IMR-90 (cell line): ENCODE data around the gene TMEM132A. TPM values are rescaled to one million over a fixed set of nuclear protein-coding genes. Genes with fewer than 3 reads are reported as not detected.

Source experiments
- ATAC-seq: fragments of 200-7000 bp; cut with Tn5 transposase; 2 replicates; pipeline ENCODE4 v1.9.1; 2020; ENCODE audit warnings: low read depth, mild to moderate bottlenecking, moderate library complexity
- BruUV-seq: library from RNA; stranded (reverse); fragments of 400-500 nt; replicated peaks from 2 replicates; lab custom pipeline; 2021; lab: Mats Ljungman, UMichigan
- CTCF ChIA-PET: fragments of 300-600 bp; formaldehyde crosslinking; extraction: SDS; loops from one replicate; lab custom pipeline; 2021; ENCODE audit warnings: antibody characterized with exemption; lab: Yijun Ruan, JAX
- POLR2A ChIA-PET: fragments of 300-600 bp; sonication (Branson Sonifier 250); formaldehyde crosslinking; loops from one replicate; lab custom pipeline; 2022; ENCODE audit warnings: antibody characterized with exemption; ENCODE audit not compliant: unreplicated experiment; lab: Charles Lee
- DNase-seq: peaks from one replicate; pipeline ENCODE4 v3.0.0; 2013
- H2AFZ ChIP-seq: replicated peaks from 2 replicates; pipeline ENCODE3; 2013; ENCODE audit warnings: low read length, mild to moderate bottlenecking; ENCODE audit not compliant: poor library complexity
- H2AK5ac ChIP-seq: 2 replicates; pipeline ENCODE4 v1.6.1; 2013; ENCODE audit warnings: low read depth, low read length, inconsistent platforms
- H2AK9ac ChIP-seq: replicated peaks from 2 replicates; pipeline ENCODE3; 2013; ENCODE audit warnings: mild to moderate bottlenecking, low read depth, low read length, moderate library complexity; ENCODE audit not compliant: poor library complexity
- H2BK120ac ChIP-seq: 2 replicates; pipeline ENCODE4 v1.6.1; 2013; ENCODE audit warnings: low read depth, low read length, inconsistent platforms
- H2BK15ac ChIP-seq: 3 replicates; pipeline ENCODE4 v1.6.1; 2013; ENCODE audit warnings: low read depth, low read length, inconsistent platforms
- H2BK20ac ChIP-seq: 2 replicates; pipeline ENCODE4 v1.6.1; 2013; ENCODE audit warnings: low read depth, mild to moderate bottlenecking, inconsistent platforms, low read length, moderate library complexity
- H2BK5ac ChIP-seq: 2 replicates; pipeline ENCODE4 v1.6.1; 2013; ENCODE audit warnings: mild to moderate bottlenecking, low read depth, low read length, inconsistent platforms; ENCODE audit not compliant: poor library complexity, severe bottlenecking
- H3K14ac ChIP-seq: replicated peaks from 2 replicates; pipeline ENCODE4 v1.6.1; 2013; ENCODE audit warnings: low read depth, low read length, inconsistent platforms
- H3K18ac ChIP-seq: 2 replicates; pipeline ENCODE4 v1.6.1; 2013; ENCODE audit warnings: low read depth, low read length, control low read depth
- H3K23ac ChIP-seq: 2 replicates; pipeline ENCODE4 v1.6.1; 2013; ENCODE audit warnings: low read depth, low read length, inconsistent platforms
- H3K27ac ChIP-seq: 2 replicates; pipeline ENCODE4 v1.5.1; 2013; ENCODE audit warnings: mild to moderate bottlenecking, control low read depth, low read length; ENCODE audit not compliant: insufficient read depth
- H3K27me3 ChIP-seq: 2 replicates; pipeline ENCODE4 v1.6.1; 2013; ENCODE audit warnings: low read length; ENCODE audit not compliant: control insufficient read depth, insufficient read depth
- H3K36me3 ChIP-seq: 2 replicates; pipeline ENCODE4 v1.6.1; 2013; ENCODE audit warnings: low read length, mixed read lengths; ENCODE audit not compliant: control insufficient read depth, insufficient read depth
- H3K4ac ChIP-seq: 2 replicates; pipeline ENCODE4 v1.6.1; 2013; ENCODE audit warnings: low read depth, low read length, inconsistent platforms
- H3K4me1 ChIP-seq: 2 replicates; pipeline ENCODE4 v1.6.1; 2013; ENCODE audit warnings: low read length, mixed read lengths; ENCODE audit not compliant: control insufficient read depth, insufficient read depth
- H3K4me2 ChIP-seq: 2 replicates; pipeline ENCODE4 v1.6.1; 2013; ENCODE audit warnings: low read depth, mild to moderate bottlenecking, control low read depth, low read length, moderate library complexity
- H3K4me3 ChIP-seq: 2 replicates; pipeline ENCODE4 v1.5.1; 2013; ENCODE audit warnings: low read depth, mild to moderate bottlenecking, control low read depth, low read length, moderate library complexity; ENCODE audit not compliant: insufficient read depth
- H3K56ac ChIP-seq: 2 replicates; pipeline ENCODE4 v1.6.1; 2013; ENCODE audit warnings: low read length, inconsistent platforms; ENCODE audit not compliant: insufficient read depth; ENCODE audit errors: extremely low read depth
- H3K79me1 ChIP-seq, 2 experiments: 2 replicates each; pipeline ENCODE4 v1.6.1; 2013; ENCODE audit warnings: low read length in 2 of 2, inconsistent platforms in 1 of 2, low read depth in 1 of 2
- H3K9ac ChIP-seq: 2 replicates; pipeline ENCODE4 v1.6.1; 2013; ENCODE audit warnings: low read depth, low read length, control low read depth
- H3K9me1 ChIP-seq: 2 replicates; pipeline ENCODE4 v1.6.1; 2013; ENCODE audit warnings: low read length, inconsistent platforms; ENCODE audit not compliant: insufficient read depth
- H3K9me3 ChIP-seq: 2 replicates; pipeline ENCODE4 v1.6.1; 2013; ENCODE audit warnings: low read length; ENCODE audit not compliant: control insufficient read depth, insufficient read depth
- H4K20me1 ChIP-seq: 2 replicates; pipeline ENCODE4 v1.6.1; 2013; ENCODE audit warnings: low read length, inconsistent platforms; ENCODE audit not compliant: insufficient read depth
- H4K5ac ChIP-seq: 2 replicates; pipeline ENCODE4 v1.6.1; 2013; ENCODE audit warnings: mild to moderate bottlenecking, low read depth, low read length, control low read depth
- H4K8ac ChIP-seq, 2 experiments: 2 replicates each; pipeline ENCODE4 v1.6.1; 2013; ENCODE audit warnings: low read depth in 2 of 2, low read length in 2 of 2, control low read depth in 1 of 2, inconsistent platforms in 1 of 2
- H4K91ac ChIP-seq: 2 replicates; pipeline ENCODE4 v1.6.1; 2013; ENCODE audit warnings: low read depth, low read length, inconsistent platforms; ENCODE audit not compliant: insufficient read depth
- BHLHE40 ChIP-seq: fragments of 150-350 bp; IDR thresholded peaks from 2 replicates; pipeline ENCODE4 v1.6.1; 2016; ENCODE audit warnings: mild to moderate bottlenecking, low read depth, low read length
- CEBPB ChIP-seq: IDR thresholded peaks from 2 replicates; pipeline ENCODE4 v1.6.1; 2012; ENCODE audit warnings: low read depth, low read length, improper control_type of control experiment
- CHD1 ChIP-seq: IDR thresholded peaks from 2 replicates; pipeline ENCODE4 v1.6.1; 2012; ENCODE audit warnings: low read depth, low read length, improper control_type of control experiment
- CTCF ChIP-seq: conservative IDR thresholded peaks from 2 replicates; pipeline ENCODE4 v1.5.1; 2012; ENCODE audit warnings: mild to moderate bottlenecking, low read depth, low read length, improper control_type of control experiment
- FOS ChIP-seq: fragments of 150-350 bp; IDR thresholded peaks from 2 replicates; pipeline ENCODE4 v1.6.1; 2016; ENCODE audit warnings: low read depth, low read length
- MAFK ChIP-seq: IDR thresholded peaks from 2 replicates; pipeline ENCODE4 v1.6.1; 2012; ENCODE audit warnings: low read depth, low read length, improper control_type of control experiment
- MAZ ChIP-seq: IDR thresholded peaks from 2 replicates; pipeline ENCODE4 v1.6.1; 2012; ENCODE audit warnings: low read depth, mild to moderate bottlenecking, low read length, improper control_type of control experiment, moderate library complexity, borderline replicate concordance
- NFE2L2 ChIP-seq: fragments of 150-350 bp; IDR thresholded peaks from 2 replicates; pipeline ENCODE4 v1.6.1; 2016; ENCODE audit warnings: low read depth, mild to moderate bottlenecking, low read length
- POLR2A ChIP-seq: IDR thresholded peaks from 2 replicates; pipeline ENCODE4 v1.6.1; 2012; ENCODE audit warnings: mild to moderate bottlenecking, low read depth, low read length
- RAD21 ChIP-seq: IDR thresholded peaks from 2 replicates; pipeline ENCODE4 v1.6.1; 2012; ENCODE audit warnings: low read length, improper control_type of control experiment
- RCOR1 ChIP-seq: IDR thresholded peaks from 2 replicates; pipeline ENCODE4 v1.6.1; 2012; ENCODE audit warnings: mild to moderate bottlenecking, low read length, improper control_type of control experiment; ENCODE audit not compliant: insufficient replicate concordance
- RFX5 ChIP-seq: IDR thresholded peaks from 2 replicates; pipeline ENCODE4 v1.8.0; 2012; ENCODE audit warnings: low read depth, mild to moderate bottlenecking, low read length, moderate library complexity
- SMC3 ChIP-seq: fragments of 150-350 bp; IDR thresholded peaks from 2 replicates; pipeline ENCODE4 v1.6.1; 2016; ENCODE audit warnings: low read depth, mild to moderate bottlenecking, antibody characterized with exemption, low read length, moderate library complexity
- WGBS, 2 experiments: methylation state at CpG; one replicate each; pipeline versions ENCODE4 v1.1.5 to v1.1.7; 2013; ENCODE audit warnings: missing lambda C conversion rate in 2 of 2; ENCODE audit not compliant: insufficient read length in 1 of 2; ENCODE audit errors: extremely low coverage in 2 of 2; 5-methylcytosine and 5-hydroxymethylcytosine counted together
- dilution Hi-C: fragments of 300-500 bp; cut with HindIII; formaldehyde crosslinking; loops from one replicate; pipeline ENCODE4 v1.14.3; 2018; ENCODE audit warnings: low sequenced_read_pairs; ENCODE audit not compliant: unreplicated experiment
- in situ Hi-C: fragments of 300-500 bp; cut with MboI; formaldehyde crosslinking; loops from 3 replicates; pipeline ENCODE4 v1.14.3; 2019; ENCODE audit warnings: low sequenced_read_pairs, inconsistent platforms, mixed read lengths
- intact Hi-C: fragments of 100-400 bp; cut with micrococcal nuclease; formaldehyde crosslinking; loops from 2 replicates; pipeline ENCODE4 v1.10.0; 2022
- polyA plus RNA-seq, 3 experiments: library from polyadenylated mRNA; depleted of rRNA; stranded (reverse); fragments of >200 nt; gene quantifications; 2 replicates each; pipeline ENCODE4 v1.2.3, GENCODE V29; 2012; ENCODE audit warnings: low replicate concordance in 1 of 3
- total RNA-seq: library from RNA; depleted of rRNA; stranded (reverse); fragments of >200 nt; gene quantifications from 2 replicates; pipeline ENCODE4 v1.2.3, GENCODE V29; 2012
- TF ChIP-seq, protein P1 (sequence below): fragments of 150-350 bp; IDR thresholded peaks from 2 replicates; pipeline ENCODE4 v1.6.1; 2017; ENCODE audit warnings: mild to moderate bottlenecking, antibody characterized with exemption, low read length, low read depth

TMEM132A gene
- total and polyA plus RNA-seq, 2 of the 4 experiments (the other 2 are of a cell fraction) = 7.7 to 64.2 TPM

- Histone ChIP-seq H3K4me1 (peaks cover 14% of the 10 kb centered on the region), H2BK15ac (no peak overlapping the region), H3K23ac (no peak overlapping the region), H3K27ac (no peak overlapping the region), H4K8ac (no peak overlapping the region), H3K14ac (no peak overlapping the region), H3K56ac (no peak overlapping the region), H4K5ac (no peak overlapping the region), H3K27me3 (no peaks in the 10 kb centered on the region), H3K4me3 (no peak overlapping the region), H2BK5ac (no peak overlapping the region), H3K18ac (no peak overlapping the region), H2BK20ac (no peak overlapping the region), H3K9me1 (peaks cover 7% of the 10 kb centered on the region; the same call in 1 of the 2 replicates), H2AK9ac (no peak overlapping the region), H3K9me3 (no peaks in the 10 kb centered on the region), H3K4ac (no peak overlapping the region), H3K4me2 (no peak overlapping the region), H2AFZ (no peak overlapping the region), H3K79me1 (peaks cover 5 to 28% of the 10 kb centered on the region in 2 experiments; a peak in 3 of 4 replicates), H2AK5ac (no peak overlapping the region), H4K91ac (no peak overlapping the region), H3K36me3 (peaks cover 36% of the 10 kb centered on the region), H2BK120ac (no peak overlapping the region), H3K9ac (no peak overlapping the region), H4K20me1 (peaks cover 12% of the 10 kb centered on the region)
- 80% methylated on average over 1 of the region's 8 CpGs; no CpG with 5 or more reads in 1 of the 2 experiments for WGBS, 2 experiments
- no TSS peak for BruUV-seq
- POLR2A ChIA-PET = no interaction called here
- TF ChIP-seq NFE2L2 = no peak
- TF ChIP-seq CEBPB = no peak
- no peak for TF ChIP-seq MAZ
- TF ChIP-seq, protein P1, sequence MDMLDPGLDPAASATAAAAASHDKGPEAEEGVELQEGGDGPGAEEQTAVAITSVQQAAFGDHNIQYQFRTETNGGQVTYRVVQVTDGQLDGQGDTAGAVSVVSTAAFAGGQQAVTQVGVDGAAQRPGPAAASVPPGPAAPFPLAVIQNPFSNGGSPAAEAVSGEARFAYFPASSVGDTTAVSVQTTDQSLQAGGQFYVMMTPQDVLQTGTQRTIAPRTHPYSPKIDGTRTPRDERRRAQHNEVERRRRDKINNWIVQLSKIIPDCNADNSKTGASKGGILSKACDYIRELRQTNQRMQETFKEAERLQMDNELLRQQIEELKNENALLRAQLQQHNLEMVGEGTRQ = no peak
- no peak for TF ChIP-seq RCOR1
- TF ChIP-seq FOS = no peak
- no peak for TF ChIP-seq POLR2A
- TF ChIP-seq RAD21 = no peak
- no peak for TF ChIP-seq BHLHE40
- TF ChIP-seq CHD1 = no peak
- TF ChIP-seq SMC3 = no peak
- no peak for TF ChIP-seq RFX5
- no peak for TF ChIP-seq CTCF
- no peak for TF ChIP-seq MAFK
- CTCF ChIA-PET = no interaction called here
- in situ Hi-C loops (no loop called here), dilution Hi-C loops (no loop called here), intact Hi-C loops (no loop called here)
- no peak for ATAC-seq
- no peak for DNase-seq
Measured at GRCh38 chr11:60927061-60927592, 2.9 kb downstream of the TMEM132A start.
